ENCODE results near the gene ZFP36L1. TPM values are rescaled to one million over a fixed set of nuclear protein-coding genes. Genes with fewer than 3 reads are reported as not detected.

The ZFP36L1 gene
- total RNA-seq, 1 experiment from 2014 or later: 304 TPM

DNA sequence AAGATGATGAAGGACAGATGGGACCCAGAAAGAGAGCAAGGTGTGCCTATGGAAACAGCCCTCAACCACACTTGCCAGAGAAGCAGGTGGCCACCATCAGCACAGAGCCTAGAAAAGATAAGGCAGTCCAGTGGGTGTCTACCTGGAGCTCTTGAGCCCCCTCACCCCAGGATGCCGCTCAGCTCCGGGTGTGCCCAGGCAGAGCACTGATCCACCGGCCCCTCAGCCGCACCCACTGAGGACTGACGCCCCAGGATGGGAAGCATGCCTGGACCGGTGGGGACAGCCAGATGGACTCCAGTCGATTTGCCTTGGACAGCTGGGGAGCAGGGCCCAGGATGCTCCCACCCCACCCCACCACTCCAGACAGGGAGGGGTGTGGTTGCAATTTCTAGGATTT, 15.1 kb upstream of the ZFP36L1 start:
- Histone ChIP-seq H3K4me1 (ENCODE audit: control insufficient read depth in 1 of 2, insufficient read depth in 2 of 2, low read length in 2 of 2) (peaks cover 22 to 25% of the 10 kb centered on the region in 2 experiments; a peak in 3 of 4 replicates), H3K27me3 (ENCODE audit: insufficient read depth, low read length) (no peaks in the 10 kb centered on the region), H3K27ac (ENCODE audit: low read depth, low read length) (no peak overlapping the region), H3K4me2 (ENCODE audit: low read length) (no peak overlapping the region), H3K9me3 (ENCODE audit: control insufficient read depth in 1 of 2, insufficient read depth in 1 of 2, low read depth in 1 of 2, low read length in 2 of 2) (no peaks in the 10 kb centered on the region), H3K36me3 (ENCODE audit: control insufficient read depth in 1 of 2, insufficient read depth in 2 of 2, low read length in 2 of 2) (no peaks in the 10 kb centered on the region), H4K20me1 (ENCODE audit: insufficient read depth) (no peaks in the 10 kb centered on the region), H3K4me3 (replicated peaks in 1 of 2; ENCODE audit: low read depth in 1 of 2, low read length in 2 of 2) (no peak overlapping the region), H3K9me2 (ENCODE audit: insufficient read depth) (no peaks in the 10 kb centered on the region), H3K79me2 (ENCODE audit: insufficient read depth, low read length) (no peaks in the 10 kb centered on the region), H2AFZ (ENCODE audit: low read depth, low read length, poor library complexity, severe bottlenecking) (no peak overlapping the region), H3K9ac (ENCODE audit: low read length) (no peak overlapping the region)
- no TSS peak for BruUV-seq (replicated peaks)
- ChIA-PET CTCF (no interaction called here), POLR2A (interaction anchor here (2.6 kb wide), 1 partner anchor 15 kb away, joined by 7 read pairs; the partner anchor contains the start of gene ZFP36L1), RAD21 (ENCODE audit: low non-redundant PET in 1 of 2, low total read pairs in 2 of 2, uncharacterized antibody in 2 of 2, unreplicated experiment in 2 of 2) (no interaction called here)
- TF ChIP-seq, protein P1, sequence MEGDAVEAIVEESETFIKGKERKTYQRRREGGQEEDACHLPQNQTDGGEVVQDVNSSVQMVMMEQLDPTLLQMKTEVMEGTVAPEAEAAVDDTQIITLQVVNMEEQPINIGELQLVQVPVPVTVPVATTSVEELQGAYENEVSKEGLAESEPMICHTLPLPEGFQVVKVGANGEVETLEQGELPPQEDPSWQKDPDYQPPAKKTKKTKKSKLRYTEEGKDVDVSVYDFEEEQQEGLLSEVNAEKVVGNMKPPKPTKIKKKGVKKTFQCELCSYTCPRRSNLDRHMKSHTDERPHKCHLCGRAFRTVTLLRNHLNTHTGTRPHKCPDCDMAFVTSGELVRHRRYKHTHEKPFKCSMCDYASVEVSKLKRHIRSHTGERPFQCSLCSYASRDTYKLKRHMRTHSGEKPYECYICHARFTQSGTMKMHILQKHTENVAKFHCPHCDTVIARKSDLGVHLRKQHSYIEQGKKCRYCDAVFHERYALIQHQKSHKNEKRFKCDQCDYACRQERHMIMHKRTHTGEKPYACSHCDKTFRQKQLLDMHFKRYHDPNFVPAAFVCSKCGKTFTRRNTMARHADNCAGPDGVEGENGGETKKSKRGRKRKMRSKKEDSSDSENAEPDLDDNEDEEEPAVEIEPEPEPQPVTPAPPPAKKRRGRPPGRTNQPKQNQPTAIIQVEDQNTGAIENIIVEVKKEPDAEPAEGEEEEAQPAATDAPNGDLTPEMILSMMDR (IDR thresholded peaks at IDR 0.05 in 2 of 3, conservative IDR thresholded peaks at IDR 0.05 in 1 of 3; ENCODE audit: borderline replicate concordance in 1 of 3, insufficient read depth in 1 of 3, low read depth in 2 of 3, low read length in 2 of 3): no peak
- TF ChIP-seq EZH2phosphoT487 (IDR thresholded peaks at IDR 0.05; ENCODE audit: borderline replicate concordance): no peak
- TF ChIP-seq POLR2A (IDR thresholded peaks at IDR 0.05; ENCODE audit: borderline replicate concordance, extremely low read depth, insufficient read depth, insufficient read length): no peak
- TF ChIP-seq ZFX (IDR thresholded peaks at IDR 0.05): no peak
- no peak for TF ChIP-seq ELF1 (IDR thresholded peaks at IDR 0.05; ENCODE audit: borderline replicate concordance, low read depth)
- no peak for TF ChIP-seq FOSL1 (IDR thresholded peaks at IDR 0.05; ENCODE audit: low read depth)
- TF ChIP-seq EZH2 (IDR thresholded peaks at IDR 0.05): no peak
- TF ChIP-seq SP1 (IDR thresholded peaks at IDR 0.05; ENCODE audit: low read depth): no peak
- no peak for TF ChIP-seq YY1 (IDR thresholded peaks at IDR 0.05; ENCODE audit: extremely low read depth, insufficient replicate concordance, low read depth, low read length)
- intact Hi-C loops (cut with micrococcal nuclease): no loop called here
- ATAC-seq (no peak), DNase-seq (ENCODE audit: low read depth, low spot score) (no peak)
